Transverse colon (tissue), 3 donors: ENCODE data around the gene NUDCD2.

Source experiments
- POLR2A ChIP-seq: fragments of 450-650 bp; IDR thresholded peaks from one replicate; pipeline ENCODE4 v1.6.1; 2016; ENCODE audit warnings: antibody characterized with exemption, mild to moderate bottlenecking, moderate library complexity
- TF ChIP-seq, protein P1 (sequence below), 5 experiments: fragments of 200-600 bp in 3 of 5; fragments of 450-650 bp in 2 of 5; sonication (generic) in 3 of 5; IDR thresholded peaks; 1 replicate in 2 of 5; 2 replicates in 3 of 5; pipeline ENCODE4 v1.5.1; 2016 to 2017; ENCODE audit warnings: antibody characterized with exemption in 5 of 5, inconsistent platforms in 3 of 5, mild to moderate bottlenecking in 2 of 5, moderate library complexity in 1 of 5

DNA sequence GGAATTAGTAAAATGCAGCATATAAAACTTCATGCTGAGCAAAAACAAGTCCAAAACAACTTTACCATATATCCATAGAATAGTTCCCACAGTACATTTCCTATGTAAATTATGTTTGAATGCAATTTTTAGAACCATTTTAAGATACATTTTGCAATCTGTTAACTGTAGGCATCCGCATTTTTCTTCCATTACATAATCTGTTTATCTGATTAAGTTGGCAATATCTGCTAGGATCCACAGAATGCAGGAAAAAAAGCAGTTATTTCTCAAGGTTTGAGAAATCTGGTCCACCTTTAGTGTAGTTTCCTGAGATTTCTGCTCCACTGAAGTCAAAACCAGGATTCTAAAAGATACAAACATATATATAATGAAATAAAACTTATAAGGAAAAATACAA, 6.2 kb downstream of the NUDCD2 start:
- TF ChIP-seq, protein P1, sequence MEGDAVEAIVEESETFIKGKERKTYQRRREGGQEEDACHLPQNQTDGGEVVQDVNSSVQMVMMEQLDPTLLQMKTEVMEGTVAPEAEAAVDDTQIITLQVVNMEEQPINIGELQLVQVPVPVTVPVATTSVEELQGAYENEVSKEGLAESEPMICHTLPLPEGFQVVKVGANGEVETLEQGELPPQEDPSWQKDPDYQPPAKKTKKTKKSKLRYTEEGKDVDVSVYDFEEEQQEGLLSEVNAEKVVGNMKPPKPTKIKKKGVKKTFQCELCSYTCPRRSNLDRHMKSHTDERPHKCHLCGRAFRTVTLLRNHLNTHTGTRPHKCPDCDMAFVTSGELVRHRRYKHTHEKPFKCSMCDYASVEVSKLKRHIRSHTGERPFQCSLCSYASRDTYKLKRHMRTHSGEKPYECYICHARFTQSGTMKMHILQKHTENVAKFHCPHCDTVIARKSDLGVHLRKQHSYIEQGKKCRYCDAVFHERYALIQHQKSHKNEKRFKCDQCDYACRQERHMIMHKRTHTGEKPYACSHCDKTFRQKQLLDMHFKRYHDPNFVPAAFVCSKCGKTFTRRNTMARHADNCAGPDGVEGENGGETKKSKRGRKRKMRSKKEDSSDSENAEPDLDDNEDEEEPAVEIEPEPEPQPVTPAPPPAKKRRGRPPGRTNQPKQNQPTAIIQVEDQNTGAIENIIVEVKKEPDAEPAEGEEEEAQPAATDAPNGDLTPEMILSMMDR (IDR thresholded peaks at IDR 0.05) = no peak
- TF ChIP-seq POLR2A = no peak
